GM13976 (cell line): ENCODE measurements around the gene PRKCQ.

Experiments
- DNase-seq: peaks from one replicate; pipeline ENCODE4 v3.0.0; 2012; ENCODE audit warnings: low spot score
- CTCF ChIP-seq: IDR thresholded peaks from 2 replicates; pipeline ENCODE4 v1.5.1; 2012; ENCODE audit warnings: borderline replicate concordance, mild to moderate bottlenecking; ENCODE audit not compliant: insufficient read depth; ENCODE audit errors: extremely low read depth, missing control alignments, control extremely low read depth
- in situ Hi-C: fragments of 300-500 bp; cut with MboI; formaldehyde crosslinking; loops from one replicate; pipeline ENCODE4 v1.12.0; 2022; ENCODE audit warnings: low sequenced_read_pairs, mixed read lengths, inconsistent platforms; ENCODE audit not compliant: unreplicated experiment

PRKCQ gene

GRCh38 chr10:6598679-6599078, 18.6 kb upstream of the PRKCQ start:
- no peak for TF ChIP-seq CTCF
- in situ Hi-C loops, result no loop called here

DNA sequence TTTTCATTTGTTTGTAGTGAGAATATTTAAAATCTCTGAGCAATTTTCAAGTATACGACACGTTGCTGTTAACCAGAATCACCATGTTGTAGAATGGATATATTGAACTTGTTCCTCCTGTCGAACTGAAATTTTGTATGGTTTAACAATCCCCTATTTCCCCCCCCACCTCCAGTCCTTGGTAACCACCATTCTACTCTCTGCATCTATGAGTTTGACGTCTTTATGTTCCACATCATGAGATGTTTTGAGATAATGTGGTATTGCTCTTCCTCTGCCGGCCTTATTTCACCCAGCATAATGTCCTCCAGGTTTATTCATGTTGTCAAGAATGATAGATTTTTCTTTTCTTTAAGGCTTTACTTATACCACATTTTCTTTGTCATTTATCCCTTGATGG, 17.4 kb upstream of the PRKCQ start:
- TF ChIP-seq CTCF, result no peak
- no peak for DNase-seq
- in situ Hi-C loops, result no loop called here

More at GRCh38 chr10:6598679-6599078, 18.6 kb upstream of the PRKCQ start:
- no peak for DNase-seq

GRCh38 chr10:6595499-6595898, 15.4 kb upstream of the PRKCQ start:
- in situ Hi-C loops, result no loop called here
- no peak for TF ChIP-seq CTCF
- DNase-seq, result no peak

GRCh38 chr10:6593241-6593671, 13.2 kb upstream of the PRKCQ start:
- in situ Hi-C loops, result no loop called here
- no peak for DNase-seq
- no peak for TF ChIP-seq CTCF

DNA sequence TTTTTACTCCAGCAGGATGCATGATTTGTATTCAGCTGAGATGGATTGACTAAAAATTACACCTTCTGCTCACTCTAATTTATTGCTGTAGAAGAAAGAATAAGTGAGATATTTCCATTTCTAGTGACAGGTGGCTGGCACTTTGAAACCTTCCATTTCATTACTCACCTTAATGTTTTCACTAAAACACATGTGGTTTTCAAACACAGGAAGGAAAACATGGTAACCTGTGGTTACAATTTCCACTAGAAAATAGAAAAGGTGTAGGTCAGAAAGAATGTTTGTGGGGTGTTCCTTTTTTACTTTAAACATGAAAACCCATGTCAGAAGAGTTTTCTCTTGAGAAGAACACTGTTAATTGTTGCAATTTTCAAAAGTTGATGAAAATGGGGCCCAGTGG, 12.0 kb upstream of the PRKCQ start:
- in situ Hi-C loops, result no loop called here
- no peak for DNase-seq
- TF ChIP-seq CTCF, result no peak

DNA sequence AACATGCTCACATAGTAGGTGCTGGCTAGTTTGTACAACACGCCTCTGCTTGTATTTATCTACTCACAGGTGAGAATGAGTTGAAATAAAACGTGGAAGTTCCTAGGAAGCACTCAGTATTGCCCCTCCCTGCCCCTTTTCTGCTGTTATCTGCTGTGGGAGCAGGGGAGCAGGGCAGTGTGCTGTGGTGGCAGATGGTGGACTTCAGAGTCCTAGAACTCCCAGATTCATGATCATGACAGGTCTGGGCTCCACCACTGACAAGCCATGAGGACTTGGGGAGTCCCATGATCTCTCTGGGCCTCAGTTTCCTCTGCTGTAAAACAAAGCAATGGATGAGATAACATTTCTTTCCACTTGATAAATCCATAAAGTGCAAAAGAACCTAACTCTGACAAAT, 11.6 kb upstream of the PRKCQ start:
- in situ Hi-C loops, result no loop called here
- DNase-seq, result no peak
- no peak for TF ChIP-seq CTCF

DNA sequence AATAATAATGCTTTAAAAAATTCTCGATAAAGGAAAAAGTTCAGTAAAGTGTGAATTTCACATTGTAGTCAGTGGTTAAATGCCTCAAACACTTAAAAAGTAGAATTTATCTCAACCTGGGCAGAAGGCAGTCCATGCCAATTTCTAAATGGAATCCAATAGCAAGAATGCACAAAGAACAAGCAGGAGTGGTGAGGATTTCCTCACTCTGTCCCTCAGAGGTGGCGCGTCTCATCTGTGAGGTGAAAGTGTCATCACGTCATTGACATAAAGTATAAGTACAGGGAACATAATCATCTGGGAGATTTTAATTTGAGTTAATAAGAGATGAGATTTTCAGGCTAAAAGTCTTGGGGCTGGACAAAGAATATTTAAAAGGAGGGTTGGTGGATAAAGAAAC, 10.0 kb upstream of the PRKCQ start:
- no peak for DNase-seq
- TF ChIP-seq CTCF, result no peak
- in situ Hi-C loops, result no loop called here
